Hippocampal formation (tissue), 2 donors: ENCODE measurements around the gene HDHD3.

Source experiments
- DNase-seq, 2 donors: peaks; one replicate each; lab custom pipeline; 2025; lab: John Stamatoyannopoulos, UW

HDHD3 gene

GRCh38 chr9:113363336-113363735, 13.4 kb downstream of the HDHD3 start:
- DNase-seq = no peak

- no peak for DNase-seq
Measured at GRCh38 chr9:113361304-113362018, 15.3 kb downstream of the HDHD3 start.

GRCh38 chr9:113360242-113360842, 16.4 kb downstream of the HDHD3 start:
- DNase-seq = no peak

- no peak for DNase-seq
Measured at GRCh38 chr9:113359385-113359784, 17.4 kb downstream of the HDHD3 start.

- DNase-seq = no peak
Measured at GRCh38 chr9:113356686-113357292, 20.0 kb downstream of the HDHD3 start.

GRCh38 chr9:113355040-113355596, 21.7 kb downstream of the HDHD3 start:
- DNase-seq = no peak

GRCh38 chr9:113352411-113352810, 24.4 kb downstream of the HDHD3 start:
- no peak for DNase-seq

GRCh38 chr9:113352006-113352405, 24.8 kb downstream of the HDHD3 start:
- DNase-seq = no peak

- DNase-seq = no peak
Measured at GRCh38 chr9:113350937-113351336, 25.8 kb downstream of the HDHD3 start.

GRCh38 chr9:113350107-113350661, 26.6 kb downstream of the HDHD3 start:
- no peak for DNase-seq

- DNase-seq = no peak
Measured at GRCh38 chr9:113349445-113350094, 27.2 kb downstream of the HDHD3 start, which contains the start of gene BSPRY. BSPRY (plus strand) TSS chr9:113349541; CDS start chr9:113349580, 39 bp downstream.

GRCh38 chr9:113349066-113349444, 27.7 kb downstream of the HDHD3 start:
- no peak for DNase-seq

- no peak for DNase-seq
Measured at GRCh38 chr9:113348437-113348836, 28.3 kb downstream of the HDHD3 start.

- DNase-seq = no peak
Measured at GRCh38 chr9:113345671-113346070, 31.1 kb downstream of the HDHD3 start.

GRCh38 chr9:113345190-113345589, 31.6 kb downstream of the HDHD3 start:
- peak in 1 of 2 donors; percentile 38 for DNase-seq

GRCh38 chr9:113343732-113344231, 33.0 kb downstream of the HDHD3 start:
- DNase-seq = peak; percentile 81 to 92

GRCh38 chr9:113341712-113342410, 34.9 kb downstream of the HDHD3 start:
- DNase-seq = no peak

GRCh38 chr9:113340011-113340699, 36.6 kb downstream of the HDHD3 start, which contains the start of gene WDR31:
WDR31 (minus strand) TSS chr9:113340275; CDS start chr9:113332022, 8,253 bp downstream.
- DNase-seq = peak; percentile 79 to 82

- DNase-seq = no peak
Measured at GRCh38 chr9:113337714-113338113, 39.1 kb downstream of the HDHD3 start.

- no peak for DNase-seq
Measured at GRCh38 chr9:113331780-113332179, 45.0 kb downstream of the HDHD3 start.
